PFSK-1 (cell line): ENCODE data around the gene UCKL1.

ENCODE experiments used
- POLR2AphosphoS5 ChIP-seq: IDR thresholded peaks from 2 replicates; pipeline ENCODE4 v1.6.1; 2012; ENCODE audit warnings: low read depth, mild to moderate bottlenecking, control low read depth, low read length, moderate library complexity
- SIN3A ChIP-seq: IDR thresholded peaks from 2 replicates; pipeline ENCODE4 v1.6.1; 2012; ENCODE audit warnings: mild to moderate bottlenecking, low read length, moderate library complexity, borderline replicate concordance; ENCODE audit not compliant: insufficient read depth

DNA sequence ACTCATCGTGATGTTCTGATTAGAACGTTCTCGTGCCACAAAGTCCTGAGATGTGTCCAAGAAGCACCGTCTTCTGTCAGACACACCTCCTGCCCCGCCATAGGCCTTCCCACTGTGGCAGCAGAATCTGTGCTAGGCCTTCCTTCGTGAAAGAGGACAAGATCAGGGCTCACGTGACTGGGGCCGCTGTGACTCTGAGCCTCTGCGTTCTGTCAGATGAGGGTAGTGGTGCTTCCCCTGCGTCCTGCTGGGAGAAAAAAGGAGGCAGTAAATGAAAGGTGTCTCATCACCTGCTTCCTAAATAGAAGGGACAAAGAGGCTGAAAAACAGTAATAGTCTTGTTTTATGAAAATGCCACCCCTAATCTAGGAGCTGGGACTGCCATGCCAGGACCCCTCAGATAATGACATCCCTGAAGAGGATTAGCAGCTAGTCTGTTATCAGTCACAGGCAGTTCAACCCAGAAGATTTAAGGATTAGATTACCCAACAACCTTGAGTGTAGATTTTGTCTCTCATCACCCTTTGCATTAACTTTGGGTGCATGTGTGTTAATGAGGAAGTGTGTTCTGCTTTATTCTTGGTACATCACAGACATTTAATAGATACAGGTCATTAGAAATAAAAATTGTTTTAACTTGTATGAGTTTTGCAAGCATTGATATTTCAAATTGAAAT is 57.2 kb downstream of the UCKL1 start:
- TF ChIP-seq POLR2AphosphoS5: no peak
- TF ChIP-seq SIN3A: no peak
